GM12875 (cell line): ENCODE results near the gene GPC4.
"Not testable (repeated sequence)": the region's sequence is repeated elsewhere in the genome, so short reads cannot be mapped to it uniquely, and the experiment has no call there.

Source experiments
- H3K4me3 ChIP-seq: one replicate; pipeline ENCODE4 v1.5.1; 2011; ENCODE audit warnings: low read depth, low read length, control low read depth
- TF ChIP-seq, protein P1 (sequence below): IDR thresholded peaks from 2 replicates; pipeline ENCODE4 v1.5.1; 2011; ENCODE audit warnings: low read depth, mild to moderate bottlenecking, control low read depth, inconsistent platforms, low read length, moderate library complexity, borderline replicate concordance; ENCODE audit not compliant: insufficient read depth

The GPC4 gene

GRCh38 chrX:133287860-133288259, 127.4 kb downstream of the GPC4 start:
- TF ChIP-seq, protein P1, sequence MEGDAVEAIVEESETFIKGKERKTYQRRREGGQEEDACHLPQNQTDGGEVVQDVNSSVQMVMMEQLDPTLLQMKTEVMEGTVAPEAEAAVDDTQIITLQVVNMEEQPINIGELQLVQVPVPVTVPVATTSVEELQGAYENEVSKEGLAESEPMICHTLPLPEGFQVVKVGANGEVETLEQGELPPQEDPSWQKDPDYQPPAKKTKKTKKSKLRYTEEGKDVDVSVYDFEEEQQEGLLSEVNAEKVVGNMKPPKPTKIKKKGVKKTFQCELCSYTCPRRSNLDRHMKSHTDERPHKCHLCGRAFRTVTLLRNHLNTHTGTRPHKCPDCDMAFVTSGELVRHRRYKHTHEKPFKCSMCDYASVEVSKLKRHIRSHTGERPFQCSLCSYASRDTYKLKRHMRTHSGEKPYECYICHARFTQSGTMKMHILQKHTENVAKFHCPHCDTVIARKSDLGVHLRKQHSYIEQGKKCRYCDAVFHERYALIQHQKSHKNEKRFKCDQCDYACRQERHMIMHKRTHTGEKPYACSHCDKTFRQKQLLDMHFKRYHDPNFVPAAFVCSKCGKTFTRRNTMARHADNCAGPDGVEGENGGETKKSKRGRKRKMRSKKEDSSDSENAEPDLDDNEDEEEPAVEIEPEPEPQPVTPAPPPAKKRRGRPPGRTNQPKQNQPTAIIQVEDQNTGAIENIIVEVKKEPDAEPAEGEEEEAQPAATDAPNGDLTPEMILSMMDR = no peak
- H3K4me3 ChIP-seq = no peak overlapping the region

GRCh38 chrX:133285341-133285740, 129.9 kb downstream of the GPC4 start:
- no peak overlapping the region for H3K4me3 ChIP-seq
- TF ChIP-seq, protein P1 = no peak

DNA sequence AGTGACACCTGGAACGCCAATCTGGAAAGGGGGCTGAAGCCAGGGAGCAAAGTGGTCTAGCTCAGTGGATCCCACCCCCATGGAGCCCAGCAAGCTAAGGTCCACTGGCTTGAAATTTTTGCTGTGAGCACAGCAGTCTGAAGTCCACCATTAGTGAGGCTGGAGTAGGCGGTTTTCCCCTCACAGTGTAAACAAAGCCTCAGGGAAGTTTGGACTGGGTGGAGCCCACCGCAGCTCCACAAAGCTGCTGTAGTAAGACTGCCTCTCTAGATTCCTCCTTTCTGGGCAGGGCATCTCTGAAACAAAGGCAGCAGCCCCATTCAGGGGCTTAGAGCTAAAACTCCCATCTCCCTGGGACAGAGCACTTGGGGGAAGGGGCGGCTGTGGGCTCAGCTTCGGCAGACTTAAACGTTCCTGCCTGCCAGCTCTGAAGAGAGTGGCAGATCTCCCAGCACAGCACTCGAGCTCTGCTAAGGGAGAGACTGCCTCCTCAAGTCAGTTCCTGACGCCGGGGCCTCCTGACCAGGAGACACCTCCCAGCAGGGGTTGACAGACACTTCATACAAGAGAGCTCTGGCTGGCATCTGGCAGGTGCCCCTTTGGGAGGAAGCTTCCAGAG, 136.1 kb downstream of the GPC4 start:
- H3K4me3 ChIP-seq = not testable (repeated sequence)

DNA sequence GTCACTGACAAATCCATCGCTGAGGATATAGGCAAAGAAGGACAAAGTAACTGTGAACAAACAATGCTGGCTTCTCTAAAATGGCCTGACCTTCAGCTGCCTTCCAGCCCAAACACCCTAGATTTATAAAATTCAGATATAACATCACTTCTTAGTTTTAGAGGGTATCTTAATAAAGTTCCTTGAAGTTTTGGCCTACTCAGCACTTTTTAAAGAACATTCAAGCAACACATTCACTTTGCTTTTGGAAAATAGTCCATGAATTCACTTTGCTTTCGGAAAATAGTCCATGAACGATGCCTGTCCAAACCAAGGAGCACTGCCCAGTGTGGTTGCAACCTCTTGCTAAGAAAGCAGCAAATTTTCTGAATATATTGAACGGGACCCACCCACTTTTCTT, 142.1 kb downstream of the GPC4 start:
- TF ChIP-seq, protein P1 = no peak
- H3K4me3 ChIP-seq = no peak overlapping the region

- TF ChIP-seq, protein P1 = no peak
- H3K4me3 ChIP-seq = no peak overlapping the region
Observed at GRCh38 chrX:133269168-133269567, 146.1 kb downstream of the GPC4 start.

DNA sequence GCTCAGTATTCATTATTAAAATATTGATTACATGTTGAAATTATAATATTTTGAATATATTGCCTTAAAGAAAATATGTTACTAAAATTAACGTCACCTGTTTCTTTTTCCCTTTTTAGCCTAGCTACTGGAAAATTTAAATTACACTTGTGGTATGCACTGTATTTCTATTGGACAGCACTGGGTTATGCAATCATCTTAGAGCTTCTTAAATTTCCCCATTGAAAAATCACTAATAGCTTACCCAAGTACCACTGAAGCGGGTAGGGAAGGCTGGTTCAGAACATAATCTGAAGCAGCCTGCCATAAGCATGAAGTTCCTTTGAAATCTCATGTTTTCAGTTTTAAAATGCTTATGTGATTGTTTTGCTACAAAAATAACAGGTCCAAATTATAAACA, 147.7 kb downstream of the GPC4 start:
- no peak overlapping the region for H3K4me3 ChIP-seq
- TF ChIP-seq, protein P1 = no peak

DNA sequence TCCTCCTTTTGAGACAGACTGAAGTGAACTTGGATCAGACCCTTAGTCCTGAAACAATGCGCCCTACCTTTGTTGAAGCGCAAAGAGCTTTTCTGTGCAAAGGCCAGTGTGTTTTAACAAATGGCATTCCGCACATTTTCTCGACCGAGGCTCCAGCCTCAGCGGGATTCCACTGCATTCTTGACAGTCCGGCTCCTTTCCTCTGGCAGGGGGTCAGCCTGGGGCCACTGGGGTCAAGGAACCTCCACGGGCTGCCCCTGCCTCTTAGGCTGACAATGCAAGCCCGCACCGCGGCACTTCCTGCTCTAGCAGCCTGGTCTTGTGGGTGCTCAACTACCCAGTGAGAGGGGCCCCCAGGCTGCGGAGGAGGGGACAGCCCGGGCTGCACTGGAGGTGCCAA, 150.0 kb downstream of the GPC4 start:
- TF ChIP-seq, protein P1 = no peak
- H3K4me3 ChIP-seq = no peak overlapping the region

DNA sequence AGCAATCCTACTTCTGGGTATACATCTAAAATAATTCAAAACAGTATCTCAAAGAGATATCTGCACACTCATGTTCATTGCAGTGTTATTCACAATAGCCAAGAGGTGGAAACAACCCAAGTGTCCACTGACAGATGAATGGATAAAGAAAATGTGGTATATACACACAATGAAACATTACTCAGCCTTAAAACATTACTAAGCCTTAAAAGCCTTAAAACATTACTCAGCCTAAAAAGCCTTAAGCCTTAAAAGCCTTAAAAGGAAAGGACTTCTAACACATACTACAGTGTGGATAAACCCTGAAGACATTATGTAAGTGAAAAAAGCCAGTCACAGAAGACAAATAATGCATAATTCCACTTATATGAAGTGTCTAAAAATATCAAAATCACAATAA, 156.8 kb downstream of the GPC4 start:
- TF ChIP-seq, protein P1 = no peak
- H3K4me3 ChIP-seq = no peak overlapping the region
